ENCODE measurements around the gene PLCL1. TPM values are rescaled to one million over a fixed set of nuclear protein-coding genes. Genes with fewer than 3 reads are reported as not detected.

Gene PLCL1
- total RNA-seq, 1 experiment from 2014 or later = 0.07 TPM

GRCh38 chr2:198178766-198179165, 374.4 kb downstream of the PLCL1 start:
- H3K27me3 ChIP-seq (ENCODE audit: insufficient read depth, low read length) = peaks cover 3% of the 10 kb centered on the region; the same call in 1 of the 2 replicates
- no peak overlapping the region for H3K4me3 ChIP-seq (replicated peaks in 1 of 2; ENCODE audit: low read depth in 1 of 2, low read length in 2 of 2)
- no peak overlapping the region for H3K9ac ChIP-seq (ENCODE audit: low read length)
- no peak for DNase-seq (ENCODE audit: low read depth, low spot score)
- no peaks in the 10 kb centered on the region; a peak in 1 of 4 replicates for H3K9me3 ChIP-seq (ENCODE audit: control insufficient read depth in 1 of 2, insufficient read depth in 1 of 2, low read depth in 1 of 2, low read length in 2 of 2)
- no peaks in the 10 kb centered on the region for H3K79me2 ChIP-seq (ENCODE audit: insufficient read depth, low read length)
- H3K36me3 ChIP-seq (ENCODE audit: control insufficient read depth in 1 of 2, insufficient read depth in 2 of 2, low read length in 2 of 2) = no peaks in the 10 kb centered on the region
- ATAC-seq = no peak
- H3K4me2 ChIP-seq (ENCODE audit: low read length) = no peak overlapping the region
- no peak overlapping the region for H3K27ac ChIP-seq (ENCODE audit: low read depth, low read length)
- POLR2A ChIA-PET = no interaction called here
- TF ChIP-seq JUND (IDR thresholded peaks at IDR 0.05) (no peak), ZFX (IDR thresholded peaks at IDR 0.05) (no peak), EZH2phosphoT487 (IDR thresholded peaks at IDR 0.05; ENCODE audit: borderline replicate concordance) (no peak), CBX3 (IDR thresholded peaks at IDR 0.05; ENCODE audit: low read depth) (no peak), YY1 (IDR thresholded peaks at IDR 0.05; ENCODE audit: extremely low read depth, insufficient replicate concordance, low read depth, low read length) (no peak), ZNF274 (IDR thresholded peaks at IDR 0.05; ENCODE audit: low read depth, low read length) (no peak), FOSL1 (IDR thresholded peaks at IDR 0.05; ENCODE audit: low read depth) (no peak), SRF (IDR thresholded peaks at IDR 0.05; ENCODE audit: low read depth) (no peak), ELF1 (IDR thresholded peaks at IDR 0.05; ENCODE audit: borderline replicate concordance, low read depth) (no peak), ATF3 (IDR thresholded peaks at IDR 0.05) (no peak), POLR2A (IDR thresholded peaks at IDR 0.05; ENCODE audit: borderline replicate concordance, extremely low read depth, insufficient read depth, insufficient read length) (no peak), MAX (IDR thresholded peaks at IDR 0.05) (no peak), EZH2 (IDR thresholded peaks at IDR 0.05) (no peak), SP1 (IDR thresholded peaks at IDR 0.05; ENCODE audit: low read depth) (no peak), CEBPB (IDR thresholded peaks at IDR 0.05; ENCODE audit: low read depth) (no peak), CTCF (IDR thresholded peaks at IDR 0.05 in 2 of 3, conservative IDR thresholded peaks at IDR 0.05 in 1 of 3; ENCODE audit: borderline replicate concordance in 1 of 3, insufficient read depth in 1 of 3, low read depth in 2 of 3, low read length in 2 of 3) (no peak), ZBTB33 (IDR thresholded peaks at IDR 0.05; ENCODE audit: extremely low read depth, insufficient replicate concordance, low read length) (no peak)
- BruUV-seq (replicated peaks) = no TSS peak
- H3K4me1 ChIP-seq (ENCODE audit: control insufficient read depth in 1 of 2, insufficient read depth in 2 of 2, low read length in 2 of 2) = no peaks in the 10 kb centered on the region
- RAD21 ChIA-PET (ENCODE audit: low non-redundant PET in 1 of 2, low total read pairs in 2 of 2, uncharacterized antibody in 2 of 2, unreplicated experiment in 2 of 2) = no interaction called here
- intact Hi-C loops (cut with micrococcal nuclease) = no loop called here
- H4K20me1 ChIP-seq (ENCODE audit: insufficient read depth) = no peaks in the 10 kb centered on the region; the same call in 1 of the 2 replicates
- H2AFZ ChIP-seq (ENCODE audit: low read depth, low read length, poor library complexity, severe bottlenecking) = no peak overlapping the region
- CTCF ChIA-PET = no interaction called here
- no peaks in the 10 kb centered on the region for H3K9me2 ChIP-seq (ENCODE audit: insufficient read depth)

Data from HCT116 (cell line).